Measurements from ENCODE around the gene TAF4.

TAF4 gene

GRCh38 chr20:62080249-62080990 is 14.7 kb upstream of the TAF4 start:
- ATAC-seq: no peak
- TF ChIP-seq PATZ1 (CRISPR knock-in tag; IDR thresholded peaks at IDR 0.05; ENCODE audit: borderline replicate concordance) (no peak), ESRRG (CRISPR knock-in tag; IDR thresholded peaks at IDR 0.05) (no peak), CSRNP3 (CRISPR knock-in tag; IDR thresholded peaks at IDR 0.05) (no peak), ZNF8 (CRISPR knock-in tag; IDR thresholded peaks at IDR 0.05) (no peak), ZNF70 (CRISPR knock-in tag; IDR thresholded peaks at IDR 0.05) (no peak), ISL1 (CRISPR knock-in tag; IDR thresholded peaks at IDR 0.05) (no peak), TSHZ2 (CRISPR knock-in tag; IDR thresholded peaks at IDR 0.05) (no peak), GLIS3 (CRISPR knock-in tag; IDR thresholded peaks at IDR 0.05) (no peak), TOX (CRISPR knock-in tag; IDR thresholded peaks at IDR 0.05; ENCODE audit: borderline replicate concordance) (no peak)

- ATAC-seq: no peak
- TF ChIP-seq CSDC2 (CRISPR knock-in tag; IDR thresholded peaks at IDR 0.05) (no peak), CREB5 (CRISPR knock-in tag; IDR thresholded peaks at IDR 0.05; ENCODE audit: low read depth) (no peak), ZFP30 (CRISPR knock-in tag; IDR thresholded peaks at IDR 0.05) (no peak), PPARA (CRISPR knock-in tag; IDR thresholded peaks at IDR 0.05; ENCODE audit: borderline replicate concordance) (no peak), PATZ1 (CRISPR knock-in tag; IDR thresholded peaks at IDR 0.05; ENCODE audit: borderline replicate concordance) (no peak), POU6F1 (CRISPR knock-in tag; IDR thresholded peaks at IDR 0.05; ENCODE audit: borderline replicate concordance, low read depth) (no peak), CSRNP3 (CRISPR knock-in tag; IDR thresholded peaks at IDR 0.05) (no peak), TCF4 (CRISPR knock-in tag; IDR thresholded peaks at IDR 0.05; ENCODE audit: borderline replicate concordance) (no peak), BACH2 (CRISPR knock-in tag; IDR thresholded peaks at IDR 0.05; ENCODE audit: borderline replicate concordance) (no peak), ESRRG (CRISPR knock-in tag; IDR thresholded peaks at IDR 0.05) (no peak), RARB (CRISPR knock-in tag; IDR thresholded peaks at IDR 0.05) (no peak), ZC3H10 (CRISPR knock-in tag; IDR thresholded peaks at IDR 0.05) (no peak), TOX (CRISPR knock-in tag; IDR thresholded peaks at IDR 0.05; ENCODE audit: borderline replicate concordance) (no peak)
These were observed 13.5 kb upstream of the TAF4 start for GRCh38 chr20:62079166-62079565.
